ENCODE results near the gene ENTHD1. TPM values are rescaled to one million over a fixed set of nuclear protein-coding genes. Genes with fewer than 3 reads are reported as not detected.

The ENTHD1 gene
- total and polyA plus RNA-seq, 2 of the 4 experiments (the other 2 are of a cell fraction) = not detected

GRCh38 chr22:39939830-39940229, 46.3 kb upstream of the ENTHD1 start:
- H2BK15ac ChIP-seq (ENCODE audit: low read depth, low read length) = no peak overlapping the region
- no TSS peak for BruUV-seq (replicated peaks)
- in situ Hi-C loops (cut with MboI; ENCODE audit: low sequenced_read_pairs) = no loop called here
- H2BK120ac ChIP-seq (ENCODE audit: low read depth, low read length) = no peak overlapping the region
- no peak overlapping the region for H3K27ac ChIP-seq (ENCODE audit: insufficient read depth, low read length)
- intact Hi-C loops (cut with micrococcal nuclease) = no loop called here
- H2AK5ac ChIP-seq (ENCODE audit: low read depth, low read length) = no peak overlapping the region
- H3K9me1 ChIP-seq (ENCODE audit: insufficient read depth, low read length) = no peaks in the 10 kb centered on the region
- no peak overlapping the region for H3K56ac ChIP-seq (ENCODE audit: extremely low read depth, insufficient read depth, low read length)
- H3K27me3 ChIP-seq (ENCODE audit: control insufficient read depth, insufficient read depth, low read length) = peaks cover 56% of the 10 kb centered on the region
- no peaks in the 10 kb centered on the region for H3K9me3 ChIP-seq (ENCODE audit: control insufficient read depth, insufficient read depth, low read length)
- no peaks in the 10 kb centered on the region for H3K36me3 ChIP-seq (ENCODE audit: control insufficient read depth, insufficient read depth, low read length)
- H2BK20ac ChIP-seq (ENCODE audit: low read depth, low read length) = no peak overlapping the region
- dilution Hi-C loops (cut with HindIII; ENCODE audit: low sequenced_read_pairs, unreplicated experiment) = no loop called here
- no CpG with 5 or more reads among the region's 3 CpGs for WGBS, 2 experiments (ENCODE audit: extremely low coverage in 2 of 2, insufficient read length in 1 of 2)
- no peak overlapping the region for H4K5ac ChIP-seq (ENCODE audit: low read depth, low read length)
- no peak overlapping the region for H3K4me3 ChIP-seq (ENCODE audit: insufficient read depth, low read depth, low read length)
- no peak overlapping the region for H4K91ac ChIP-seq (ENCODE audit: insufficient read depth, low read depth, low read length)
- ChIA-PET CTCF (interaction anchor here (0.6 kb wide), 1 partner anchor 303 kb away, joined by 3 read pairs; no protein-coding TSS in a partner anchor), POLR2A (ENCODE audit: unreplicated experiment) (no interaction called here)
- H3K4me1 ChIP-seq (ENCODE audit: control insufficient read depth, insufficient read depth, low read length) = no peaks in the 10 kb centered on the region
- no peak overlapping the region for H3K4me2 ChIP-seq (ENCODE audit: low read depth, low read length)
- H4K8ac ChIP-seq (ENCODE audit: low read depth in 2 of 2, low read length in 2 of 2) = no peak overlapping the region
- DNase-seq (no peak), ATAC-seq (ENCODE audit: low read depth) (no peak)
- no peak overlapping the region for H3K14ac ChIP-seq (replicated peaks; ENCODE audit: low read depth, low read length)
- no peak overlapping the region for H2BK5ac ChIP-seq (ENCODE audit: low read depth, low read length, poor library complexity, severe bottlenecking)
- H3K9ac ChIP-seq (ENCODE audit: low read depth, low read length) = no peak overlapping the region
- no peak overlapping the region for H3K4ac ChIP-seq (ENCODE audit: low read depth, low read length)
- H4K20me1 ChIP-seq (ENCODE audit: insufficient read depth, low read length) = no peaks in the 10 kb centered on the region
- H3K18ac ChIP-seq (ENCODE audit: low read depth, low read length) = no peak overlapping the region
- no peaks in the 10 kb centered on the region for H3K79me1 ChIP-seq (ENCODE audit: low read depth in 1 of 2, low read length in 2 of 2)
- H2AK9ac ChIP-seq (replicated peaks; ENCODE audit: low read depth, low read length, poor library complexity) = no peak overlapping the region
- H2AFZ ChIP-seq (replicated peaks; ENCODE audit: low read length, poor library complexity) = no peak overlapping the region
- no peak for TF ChIP-seq RFX5 (IDR thresholded peaks at IDR 0.05; ENCODE audit: low read depth, low read length)
- TF ChIP-seq SMC3 (IDR thresholded peaks at IDR 0.05; ENCODE audit: low read depth, low read length) = no peak
- no peak for TF ChIP-seq RCOR1 (IDR thresholded peaks at IDR 0.05; ENCODE audit: insufficient replicate concordance, low read length)
- TF ChIP-seq BHLHE40 (IDR thresholded peaks at IDR 0.05; ENCODE audit: low read depth, low read length) = no peak
- TF ChIP-seq CTCF (conservative IDR thresholded peaks at IDR 0.05; ENCODE audit: low read depth, low read length) = no peak
- TF ChIP-seq FOS (IDR thresholded peaks at IDR 0.05; ENCODE audit: low read depth, low read length) = no peak
- TF ChIP-seq MXI1 (IDR thresholded peaks at IDR 0.05; ENCODE audit: borderline replicate concordance, low read depth, low read length) = no peak
- H3K23ac ChIP-seq (ENCODE audit: low read depth, low read length) = no peak overlapping the region
